Endothelial cell of umbilical vein (primary cell): ENCODE results near the gene PDCD6IP. TPM values are rescaled to one million over a fixed set of nuclear protein-coding genes. Genes with fewer than 3 reads are reported as not detected.

Source experiments
- BruUV-seq: library from RNA; stranded (reverse); fragments of 400-500 nt; replicated peaks from 2 replicates; lab custom pipeline; 2021; lab: Mats Ljungman, UMichigan
- CTCF ChIA-PET: fragments of 300-600, 350-600 bp; sonication (Branson Sonifier 250); formaldehyde crosslinking; loops from one replicate; lab custom pipeline; 2021; ENCODE audit warnings: antibody characterized with exemption, inconsistent platforms; lab: Charles Lee
- POLR2A ChIA-PET: fragments of 300-600, 350-600 bp; sonication (Branson Sonifier 250); formaldehyde crosslinking; loops from one replicate; lab custom pipeline; 2021; ENCODE audit warnings: antibody characterized with exemption, inconsistent platforms; lab: Charles Lee
- DNase-seq: peaks from one replicate; pipeline ENCODE4 v3.0.0-alpha.2; 2011; ENCODE audit warnings: low read depth, low spot score
- FAIRE-seq: peaks from 2 replicates; lab custom pipeline; 2011; peaks lifted over from hg19 to GRCh38; lab: Jason Lieb, UNC
- H2AFZ ChIP-seq: 2 replicates; pipeline ENCODE4 v1.6.0; 2012; ENCODE audit warnings: low read depth, low read length, control low read depth, inconsistent platforms
- H3K27ac ChIP-seq: 2 replicates; pipeline ENCODE4 v1.5.1; 2011; ENCODE audit warnings: low read depth, mild to moderate bottlenecking, control low read depth, low read length, moderate library complexity; ENCODE audit not compliant: insufficient read depth
- H3K27me3 ChIP-seq, 2 experiments: 2 replicates each; pipeline versions ENCODE4 v1.6.0 to v1.6.1; 2011; ENCODE audit warnings: low read length in 2 of 2, mixed read lengths in 1 of 2; ENCODE audit not compliant: control insufficient read depth in 2 of 2, insufficient read depth in 2 of 2
- H3K36me3 ChIP-seq, 2 experiments: 2 replicates in 1 of 2; 3 replicates in 1 of 2; pipeline ENCODE4 v1.5.1; 2011; ENCODE audit warnings: low read length in 2 of 2, mild to moderate bottlenecking in 1 of 2, moderate library complexity in 1 of 2; ENCODE audit not compliant: control insufficient read depth in 2 of 2, insufficient read depth in 2 of 2; ENCODE audit errors: extremely low read depth in 1 of 2
- H3K4me1 ChIP-seq: 3 replicates; pipeline ENCODE4 v1.5.1; 2011; ENCODE audit warnings: mild to moderate bottlenecking, low read length; ENCODE audit not compliant: control insufficient read depth, insufficient read depth; ENCODE audit errors: extremely low read depth
- H3K4me2 ChIP-seq: 2 replicates; pipeline ENCODE4 v1.6.1; 2011; ENCODE audit warnings: low read length, control low read depth, mixed read lengths; ENCODE audit not compliant: insufficient read depth
- H3K4me3 ChIP-seq, 3 experiments: fragments of 200-600 bp in 1 of 3; sonication (generic), shearing (Covaris generic) in 1 of 3; replicated peaks in 1 of 3; 2 replicates each; pipeline ENCODE4 v1.5.1; 2011 to 2016; ENCODE audit warnings: control low read depth in 3 of 3, low read length in 3 of 3, mild to moderate bottlenecking in 2 of 3, inconsistent platforms in 1 of 3, low read depth in 1 of 3, moderate library complexity in 1 of 3; ENCODE audit not compliant: insufficient read depth in 1 of 3
- H3K79me2 ChIP-seq: 2 replicates; pipeline ENCODE4 v1.6.0; 2012; ENCODE audit warnings: low read length, inconsistent platforms; ENCODE audit not compliant: control insufficient read depth, insufficient read depth
- H3K9ac ChIP-seq: replicated peaks from 2 replicates; pipeline ENCODE3; 2011; ENCODE audit warnings: low read length, control low read depth; ENCODE audit not compliant: insufficient read depth; ENCODE audit errors: extremely low read depth
- H3K9me1 ChIP-seq: replicated peaks from 3 replicates; pipeline ENCODE4 v1.6.0; 2011; ENCODE audit warnings: mild to moderate bottlenecking, low read length; ENCODE audit not compliant: control insufficient read depth, insufficient read depth; ENCODE audit errors: extremely low read depth
- H3K9me3 ChIP-seq: replicated peaks from 2 replicates; pipeline ENCODE4 v1.5.1; 2012; ENCODE audit warnings: low read length, inconsistent platforms; ENCODE audit not compliant: control insufficient read depth, insufficient read depth
- H4K20me1 ChIP-seq: replicated peaks from 2 replicates; pipeline ENCODE3; 2011; ENCODE audit warnings: mild to moderate bottlenecking, low read length; ENCODE audit not compliant: control insufficient read depth, insufficient read depth; ENCODE audit errors: extremely low read depth
- CTCF ChIP-seq, 2 donors: IDR thresholded peaks; 1 replicate in 1 of 2; 2 replicates in 1 of 2; pipeline ENCODE4 v1.5.1; 2011; ENCODE audit warnings: low read length in 2 of 2, mild to moderate bottlenecking in 2 of 2, moderate library complexity in 2 of 2, control low read depth in 1 of 2, inconsistent platforms in 1 of 2, low read depth in 1 of 2; ENCODE audit not compliant: insufficient read depth in 1 of 2; ENCODE audit errors: extremely low read depth in 1 of 2
- FOS ChIP-seq: IDR thresholded peaks from 2 replicates; pipeline ENCODE4 v1.6.1; 2011; ENCODE audit warnings: mild to moderate bottlenecking, low read length, moderate library complexity, borderline replicate concordance; ENCODE audit not compliant: insufficient read depth
- GATA2 ChIP-seq: IDR thresholded peaks from 2 replicates; pipeline ENCODE4 v1.7.0; 2011; ENCODE audit warnings: low read depth, mild to moderate bottlenecking, moderate library complexity, mixed read lengths, low read length; ENCODE audit not compliant: insufficient read length, insufficient read depth
- MYC ChIP-seq: IDR thresholded peaks from one replicate; pipeline ENCODE4 v1.6.1; 2011; ENCODE audit warnings: mild to moderate bottlenecking, low read depth, low read length
- POLR2A ChIP-seq: IDR thresholded peaks from 2 replicates; pipeline ENCODE4 v1.6.1; 2012; ENCODE audit warnings: low read depth, mild to moderate bottlenecking, control low read depth, low read length
- POLR2AphosphoS5 ChIP-seq: IDR thresholded peaks from 2 replicates; pipeline ENCODE4 v1.6.1; 2012; ENCODE audit warnings: low read depth, mild to moderate bottlenecking, control low read depth, low read length, moderate library complexity; ENCODE audit not compliant: insufficient read depth
- dilution Hi-C: fragments of 300-500 bp; cut with MboI; formaldehyde crosslinking; loops from one replicate; pipeline ENCODE4 v1.15.0; 2019; ENCODE audit warnings: low sequenced_read_pairs; ENCODE audit not compliant: extremely low pct_ligation_motif_present
- intact Hi-C: fragments of 100-400 bp; cut with micrococcal nuclease; formaldehyde crosslinking; loops from one replicate; pipeline ENCODE4 v1.10.0; 2022
- polyA plus RNA-seq, 4 experiments: library from polyadenylated mRNA; depleted of rRNA in 3 of 4; stranded (reverse) in 3 of 4; unstranded in 1 of 4; fragments of >200 nt; gene quantifications; 2 replicates each; pipeline versions ENCODE4 v1.2.1 to v1.2.3, GENCODE V29; 2011 to 2012; ENCODE audit warnings: missing spikeins in 1 of 4
- total RNA-seq: library from RNA; stranded (reverse); gene quantifications from 2 replicates; pipeline ENCODE4 v1.2.3, GENCODE V29; 2021

PDCD6IP gene
- total and polyA plus RNA-seq, 2 donors (not counting 3 experiments of a cell fraction or from before 2014, with no cell fraction given), result 106 to 265 TPM

- no peaks in the 10 kb centered on the region for H3K36me3 ChIP-seq
- no peaks in the 10 kb centered on the region for H3K9me1 ChIP-seq
- POLR2A ChIA-PET, result no interaction called here
- H4K20me1 ChIP-seq, result no peaks in the 10 kb centered on the region
- H3K9me3 ChIP-seq, result no peaks in the 10 kb centered on the region
- H3K9ac ChIP-seq, result no peak overlapping the region
- H2AFZ ChIP-seq, result no peak overlapping the region
- no peaks in the 10 kb centered on the region for H3K4me1 ChIP-seq
- TF ChIP-seq GATA2, result no peak
- TF ChIP-seq CTCF (IDR thresholded peaks at IDR 0.05; ENCODE audit: extremely low read depth in 1 of 2, insufficient read depth in 1 of 2, low read depth in 1 of 2, low read length in 2 of 2), result no peak
- no peak for TF ChIP-seq POLR2A
- TF ChIP-seq POLR2AphosphoS5, result no peak
- TF ChIP-seq FOS, result no peak
- no peak for TF ChIP-seq MYC
- dilution Hi-C loops, result no loop called here
- FAIRE-seq (no peak), DNase-seq (no peak)
- BruUV-seq, result no TSS peak
- no peak overlapping the region for H3K27ac ChIP-seq
- intact Hi-C loops, result no loop called here
- CTCF ChIA-PET, result interaction anchor here (1.0 to 6.0 kb wide), 3 partner anchors 10 to 805 kb away, joined by 3 to 203 read pairs (median 4); no protein-coding TSS in a partner anchor
- no peaks in the 10 kb centered on the region for H3K79me2 ChIP-seq
- H3K27me3 ChIP-seq, result peaks cover 0 to 3% of the 10 kb centered on the region in 2 experiments
- H3K4me3 ChIP-seq, result no peak overlapping the region
- no peak overlapping the region for H3K4me2 ChIP-seq
Observed at GRCh38 chr3:33879540-33879939, 81.1 kb downstream of the PDCD6IP start.
